GM19463 (cell line): Measurements from ENCODE around the gene CTDSP2.
A peak's percentile ranks its signal among the peaks of the same experiment; 100 is the strongest.
"Not testable (repeated sequence)": the region's sequence is repeated elsewhere in the genome, so short reads cannot be mapped to it uniquely, and the experiment has no call there.

Experiments
- ATAC-seq: cut with Tn5 transposase; IDR thresholded peaks from one replicate; pipeline ENCODE4 v1.9.1; 2021; ENCODE audit warnings: mild to moderate bottlenecking, moderate library complexity; ENCODE audit not compliant: unreplicated experiment

CTDSP2 gene

GRCh38 chr12:57853864-57854556, 7.5 kb upstream of the CTDSP2 start:
- ATAC-seq, result no peak

- no peak for ATAC-seq
These were observed 6.3 kb upstream of the CTDSP2 start for GRCh38 chr12:57852620-57853500.

- no peak for ATAC-seq
These were observed 5.7 kb upstream of the CTDSP2 start for GRCh38 chr12:57852200-57852599.

- ATAC-seq, result no peak
These were observed 5.0 kb upstream of the CTDSP2 start for GRCh38 chr12:57851552-57851951.

GRCh38 chr12:57850854-57851430, 4.4 kb upstream of the CTDSP2 start:
- ATAC-seq, result peak; percentile 45

GRCh38 chr12:57849447-57849846, 2.9 kb upstream of the CTDSP2 start:
- ATAC-seq, result not testable (repeated sequence)

- ATAC-seq, result no peak
These were observed 2.5 kb upstream of the CTDSP2 start for GRCh38 chr12:57849035-57849434.

GRCh38 chr12:57848208-57848607, 1.7 kb upstream of the CTDSP2 start:
- ATAC-seq, result no peak

GRCh38 chr12:57846285-57846576, 298 bp downstream of the CTDSP2 start:
- peak; percentile 5 for ATAC-seq

- ATAC-seq, result peak; percentile 25
These were observed 848 bp downstream of the CTDSP2 start for GRCh38 chr12:57845478-57846284.

- ATAC-seq, result peak; percentile 20
These were observed 1.6 kb downstream of the CTDSP2 start for GRCh38 chr12:57844709-57845477.

GRCh38 chr12:57842342-57843294, 3.9 kb downstream of the CTDSP2 start:
- no peak for ATAC-seq

GRCh38 chr12:57841445-57841844, 5.1 kb downstream of the CTDSP2 start:
- ATAC-seq, result no peak

GRCh38 chr12:57840726-57841125, 5.8 kb downstream of the CTDSP2 start:
- no peak for ATAC-seq

- ATAC-seq, result no peak
These were observed 6.5 kb downstream of the CTDSP2 start for GRCh38 chr12:57839996-57840395.

GRCh38 chr12:57838594-57839302, 7.8 kb downstream of the CTDSP2 start:
- no peak for ATAC-seq

- ATAC-seq, result peak; percentile 27
These were observed 8.5 kb downstream of the CTDSP2 start for GRCh38 chr12:57837864-57838562.
